Tibial nerve (tissue), 4 donors: ENCODE measurements around the gene TTYH1. TPM values are rescaled to one million over a fixed set of nuclear protein-coding genes. Genes with fewer than 3 reads are reported as not detected.
A peak's percentile ranks its signal among the peaks of the same experiment; 100 is the strongest.
"Not testable (repeated sequence)": the region's sequence is repeated elsewhere in the genome, so short reads cannot be mapped to it uniquely, and the experiment has no call there.

Experiments used
- DNase-seq, 2 donors: peaks; one replicate each; pipeline ENCODE4 v3.0.0-alpha.2; 2019; ENCODE audit warnings: low spot score in 2 of 2
- H3K27ac ChIP-seq, 4 donors: fragments of 200-600 bp; sonication (generic) in 3 of 4; one replicate each; pipeline ENCODE4 v1.5.1; 2017 to 2019; ENCODE audit warnings: mild to moderate bottlenecking in 1 of 4
- H3K27me3 ChIP-seq, 2 donors: fragments of 200-600 bp; sonication (generic) in 1 of 2; one replicate each; pipeline versions ENCODE4 v1.5.1 to v1.6.0; 2017 to 2019
- H3K36me3 ChIP-seq, 3 donors: fragments of 200-600 bp; sonication (generic); one replicate each; pipeline ENCODE4 v1.5.1; 2018 to 2019
- H3K4me1 ChIP-seq, 4 donors: fragments of 200-600 bp; sonication (generic) in 3 of 4; one replicate each; pipeline ENCODE4 v1.5.1; 2017 to 2019
- H3K4me3 ChIP-seq, 4 donors: fragments of 200-600 bp; sonication (generic) in 3 of 4; one replicate each; pipeline ENCODE4 v1.5.1; 2017 to 2019; ENCODE audit warnings: mild to moderate bottlenecking in 1 of 4, moderate library complexity in 1 of 4
- H3K9me3 ChIP-seq, 4 donors: fragments of 200-600 bp; sonication (generic) in 3 of 4; one replicate each; pipeline ENCODE4 v1.5.1; 2017 to 2019
- EP300 ChIP-seq, 2 donors: sonication (generic); formaldehyde crosslinking; IDR thresholded peaks; one replicate each; pipeline ENCODE4 v1.6.1; 2017; ENCODE audit warnings: antibody characterized with exemption in 2 of 2, mild to moderate bottlenecking in 1 of 2
- POLR2A ChIP-seq, 2 donors: fragments of 450-650 bp; IDR thresholded peaks; one replicate each; pipeline ENCODE4 v1.6.1; 2017; ENCODE audit warnings: antibody characterized with exemption in 2 of 2, mild to moderate bottlenecking in 2 of 2, moderate library complexity in 2 of 2
- WGBS, 2 donors: methylation state at CpG; one replicate each; pipeline ENCODE4 v1.1.5; 2018; 5-methylcytosine and 5-hydroxymethylcytosine counted together
- total RNA-seq, 4 donors: library from RNA; depleted of rRNA; stranded (reverse); fragments of >200 nt; gene quantifications; one replicate each; pipeline ENCODE4 v1.1.0, GENCODE V29; 2016
- TF ChIP-seq, protein P1 (sequence below), 5 experiments: fragments of 200-600 bp in 3 of 5; fragments of 450-650 bp in 2 of 5; sonication (generic) in 3 of 5; IDR thresholded peaks; one replicate each; pipeline ENCODE4 v1.5.1; 2016 to 2019; ENCODE audit warnings: antibody characterized with exemption in 5 of 5, mild to moderate bottlenecking in 3 of 5, moderate library complexity in 2 of 5

Gene TTYH1
- total RNA-seq, 4 donors from 2014 or later: 21.0 to 50.0 (median 34.9) TPM

DNA sequence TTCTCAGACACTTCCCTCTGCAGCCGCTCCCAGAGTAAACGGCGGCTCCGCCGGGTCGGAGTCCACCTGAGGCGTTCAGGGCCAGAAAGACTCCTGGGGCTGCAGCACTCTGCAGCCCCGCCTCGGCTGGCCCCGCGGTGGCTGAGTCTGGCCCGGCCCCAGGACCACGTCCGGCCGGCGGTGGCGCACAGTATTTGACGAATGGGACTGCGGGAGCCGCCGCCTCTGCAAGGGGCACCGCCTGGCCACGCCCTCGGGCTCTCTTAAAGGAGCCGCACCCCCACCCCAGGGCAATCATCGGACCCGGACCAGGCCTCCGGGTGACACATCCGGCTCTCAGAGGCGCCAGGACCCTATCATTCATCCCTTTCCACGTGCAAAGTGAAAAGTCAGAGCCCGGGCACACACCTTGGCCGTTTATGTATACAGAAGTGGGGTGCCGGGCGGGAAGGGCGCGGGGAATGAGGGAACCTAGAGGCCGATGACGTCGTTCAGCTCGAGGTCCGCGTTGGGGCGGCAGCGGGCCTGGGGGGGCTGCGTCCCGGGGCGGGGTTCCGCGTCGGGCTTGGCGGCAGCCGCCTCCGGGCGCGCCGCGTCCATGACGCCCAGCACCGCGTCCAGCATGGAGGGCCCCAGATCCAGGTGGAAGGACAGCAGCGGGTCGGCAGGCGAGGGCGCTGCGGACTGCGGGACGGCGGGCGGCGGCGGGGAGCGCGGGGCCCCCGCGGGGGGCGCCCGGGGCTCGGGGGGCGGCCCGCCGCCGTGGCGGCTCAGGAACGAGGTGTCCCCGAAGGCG, 49.6 kb downstream of the TTYH1 start:
- Histone ChIP-seq H3K4me3 (peak overlapping the region; percentile 46 to 73 (median 72)), H3K4me1 (peaks cover 0 to 77% (median 19%) of the 10 kb centered on the region in 4 donors), H3K9me3 (no peaks in the 10 kb centered on the region), H3K27ac (peak overlapping the region; percentile 90 to 96 (median 95)), H3K36me3 (peaks cover 0 to 26% (median 15%) of the 10 kb centered on the region in 3 donors), H3K27me3 (no peaks in the 10 kb centered on the region)
- DNase-seq: peak; percentile 76 to 82
- 13 to 15% methylated on average over 42 to 81 of the region's 87 CpGs for WGBS, 2 donors
- TF ChIP-seq, protein P1, sequence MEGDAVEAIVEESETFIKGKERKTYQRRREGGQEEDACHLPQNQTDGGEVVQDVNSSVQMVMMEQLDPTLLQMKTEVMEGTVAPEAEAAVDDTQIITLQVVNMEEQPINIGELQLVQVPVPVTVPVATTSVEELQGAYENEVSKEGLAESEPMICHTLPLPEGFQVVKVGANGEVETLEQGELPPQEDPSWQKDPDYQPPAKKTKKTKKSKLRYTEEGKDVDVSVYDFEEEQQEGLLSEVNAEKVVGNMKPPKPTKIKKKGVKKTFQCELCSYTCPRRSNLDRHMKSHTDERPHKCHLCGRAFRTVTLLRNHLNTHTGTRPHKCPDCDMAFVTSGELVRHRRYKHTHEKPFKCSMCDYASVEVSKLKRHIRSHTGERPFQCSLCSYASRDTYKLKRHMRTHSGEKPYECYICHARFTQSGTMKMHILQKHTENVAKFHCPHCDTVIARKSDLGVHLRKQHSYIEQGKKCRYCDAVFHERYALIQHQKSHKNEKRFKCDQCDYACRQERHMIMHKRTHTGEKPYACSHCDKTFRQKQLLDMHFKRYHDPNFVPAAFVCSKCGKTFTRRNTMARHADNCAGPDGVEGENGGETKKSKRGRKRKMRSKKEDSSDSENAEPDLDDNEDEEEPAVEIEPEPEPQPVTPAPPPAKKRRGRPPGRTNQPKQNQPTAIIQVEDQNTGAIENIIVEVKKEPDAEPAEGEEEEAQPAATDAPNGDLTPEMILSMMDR (IDR thresholded peaks at IDR 0.05): peak in 2 of 5 experiments; percentile 45 to 51
- TF ChIP-seq EP300 (IDR thresholded peaks at IDR 0.05) (peak; percentile 55 to 81), POLR2A (IDR thresholded peaks at IDR 0.05) (peak; percentile 25 to 50)

DNA sequence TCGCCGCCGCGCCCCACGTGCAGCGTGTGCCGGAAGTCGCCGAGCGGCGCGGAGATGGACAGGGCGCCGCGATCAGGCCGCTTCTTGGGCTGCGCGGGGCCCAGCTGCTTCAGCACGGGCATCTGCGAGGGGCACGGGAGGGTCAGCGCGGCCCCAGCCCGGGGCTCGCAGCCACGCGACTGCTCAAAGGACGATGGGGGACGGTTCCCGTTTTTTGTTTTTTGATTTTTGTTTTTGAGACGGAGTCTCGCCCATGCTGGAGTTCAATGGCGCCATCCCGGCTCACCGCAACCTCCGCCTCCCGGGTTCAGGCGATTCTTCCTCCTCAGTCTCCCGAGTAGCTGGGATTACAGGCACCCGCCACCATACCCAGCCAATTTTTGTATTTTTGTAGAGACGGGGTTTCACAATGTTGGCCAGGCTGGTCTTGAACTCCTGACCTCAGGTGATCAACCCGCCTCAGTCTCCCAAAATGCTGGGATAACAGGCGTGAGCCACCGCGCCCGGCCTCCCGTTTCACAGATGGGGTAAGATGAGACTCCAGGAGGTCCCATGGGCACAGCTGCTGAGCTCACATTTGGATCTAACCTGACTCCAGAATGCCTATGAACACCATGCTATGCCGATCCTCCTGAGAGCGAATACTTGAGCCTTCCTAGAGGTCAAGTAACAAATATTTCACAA, 50.3 kb downstream of the TTYH1 start:
- Histone ChIP-seq H3K36me3 (peaks cover 0 to 18% (median 8%) of the 10 kb centered on the region in 3 donors), H3K4me3 (peak overlapping the region in 2 of 4 donors; percentile 25 to 72), H3K27me3 (no peaks in the 10 kb centered on the region), H3K9me3 (no peaks in the 10 kb centered on the region), H3K4me1 (peaks cover 0 to 77% (median 22%) of the 10 kb centered on the region in 4 donors), H3K27ac (peak overlapping the region in 3 of 4 donors; percentile 71 to 96 (median 96))
- TF ChIP-seq POLR2A (IDR thresholded peaks at IDR 0.05) (no peak), EP300 (IDR thresholded peaks at IDR 0.05) (no peak)
- TF ChIP-seq, protein P1 (IDR thresholded peaks at IDR 0.05): no peak
- WGBS, 2 donors: 75 to 79% methylated on average over 43 to 49 of the region's 49 CpGs
- DNase-seq: no peak

DNA sequence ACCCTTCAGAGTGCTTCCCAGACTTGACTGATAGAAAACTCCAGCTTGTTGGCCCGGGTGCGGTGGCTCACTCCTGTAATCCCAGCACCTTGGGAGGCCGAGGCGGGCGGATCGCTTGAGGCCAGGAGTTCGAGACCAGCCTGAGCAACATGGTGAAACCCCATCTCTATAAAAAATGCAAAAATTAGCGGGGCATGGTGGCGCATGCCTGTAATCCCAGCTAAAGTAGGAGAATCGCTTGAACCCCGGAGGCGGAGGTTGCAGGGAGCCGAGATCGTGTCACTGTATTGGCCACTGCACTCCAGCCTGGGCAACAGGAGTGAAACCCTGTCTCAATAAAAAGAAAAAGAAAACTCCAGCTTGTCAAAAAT, 50.8 kb downstream of the TTYH1 start:
- WGBS, 2 donors: 92 to 94% methylated on average over 14 of the region's 14 CpGs
- H3K4me3 ChIP-seq, DNase-seq, H3K9me3 ChIP-seq, H3K27me3 ChIP-seq: not testable (repeated sequence)
- Histone ChIP-seq H3K36me3 (peaks cover 0 to 13% (median 3%) of the 10 kb centered on the region in 3 donors), H3K4me1 (peaks cover 0 to 77% (median 27%) of the 10 kb centered on the region in 4 donors), H3K27ac (peak overlapping the region in 3 of 4 donors; percentile 31 to 96 (median 71))

DNA sequence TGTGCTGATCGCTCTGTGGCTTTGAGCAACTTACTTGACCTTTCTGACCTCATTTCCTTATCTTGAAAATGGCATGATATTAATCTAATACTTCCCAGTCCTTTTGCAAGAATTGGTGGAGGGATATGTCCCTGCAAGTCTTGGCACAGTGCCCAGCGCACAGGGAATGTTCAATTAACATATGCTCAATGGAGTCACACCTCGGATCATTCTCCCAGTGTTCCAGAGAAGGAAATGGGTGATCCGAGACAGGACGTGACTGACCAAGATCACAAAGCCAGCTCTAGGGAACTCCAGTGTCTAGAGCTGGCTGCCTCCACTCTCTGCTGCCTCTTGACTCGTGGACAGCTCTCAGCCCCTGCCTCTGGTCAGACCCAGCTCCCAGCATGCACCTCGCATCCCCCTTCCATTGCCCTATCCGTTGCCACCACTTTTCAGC, 54.3 kb downstream of the TTYH1 start:
- TF ChIP-seq EP300 (IDR thresholded peaks at IDR 0.05) (no peak), POLR2A (IDR thresholded peaks at IDR 0.05) (no peak)
- TF ChIP-seq, protein P1 (IDR thresholded peaks at IDR 0.05): no peak
- Histone ChIP-seq H3K9me3 (no peaks in the 10 kb centered on the region), H3K36me3 (no peaks in the 10 kb centered on the region), H3K4me3 (no peak overlapping the region), H3K27me3 (peaks cover 0 to 6% of the 10 kb centered on the region in 2 donors), H3K27ac (peak overlapping the region in 3 of 4 donors; percentile 81 to 97 (median 81)), H3K4me1 (peaks cover 0 to 71% (median 23%) of the 10 kb centered on the region in 4 donors)
- no peak for DNase-seq
- WGBS, 2 donors: 39 to 51% methylated on average over 8 of the region's 8 CpGs

DNA sequence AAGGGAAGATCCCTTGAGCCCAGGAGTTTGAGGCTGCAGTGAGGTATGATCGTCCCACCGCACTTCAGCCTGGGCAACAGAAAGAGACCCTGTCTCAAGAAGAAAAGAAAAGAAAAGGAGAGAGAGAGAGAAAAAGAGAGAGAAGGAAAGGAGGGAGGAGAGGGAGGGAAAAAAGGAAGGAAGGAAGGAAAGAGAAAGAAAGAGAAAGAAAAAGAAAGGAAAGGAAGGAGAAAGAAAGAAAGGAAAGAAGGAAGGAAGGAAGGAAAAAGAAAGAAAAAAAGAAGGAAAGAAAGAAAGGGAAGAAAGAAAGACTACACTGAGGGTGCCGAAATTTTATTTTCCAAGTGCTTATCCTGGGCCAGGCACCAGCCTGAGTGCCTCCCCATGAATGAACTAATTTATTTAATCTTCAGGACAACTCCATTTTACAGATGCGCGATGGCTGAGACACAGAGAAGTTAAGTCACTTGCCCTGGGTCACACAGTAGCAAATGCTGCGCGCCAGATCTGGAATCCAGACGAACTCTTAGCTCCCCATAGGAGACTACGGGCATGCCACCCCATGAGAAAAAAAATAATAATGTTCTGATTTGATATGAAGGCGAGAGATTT, 55.1 kb downstream of the TTYH1 start:
- Histone ChIP-seq H3K36me3 (no peaks in the 10 kb centered on the region), H3K27me3 (peaks cover 0 to 6% of the 10 kb centered on the region in 2 donors), H3K4me3 (peak overlapping the region in 2 of 4 donors; percentile 41 to 49), H3K27ac (peak overlapping the region; percentile 55 to 97 (median 81)), H3K9me3 (no peaks in the 10 kb centered on the region), H3K4me1 (peaks cover 0 to 65% (median 23%) of the 10 kb centered on the region in 4 donors)
- DNase-seq: no peak
- WGBS, 2 donors: 47 to 48% methylated on average over 10 of the region's 10 CpGs
- TF ChIP-seq, protein P1 (IDR thresholded peaks at IDR 0.05): no peak
- TF ChIP-seq EP300 (IDR thresholded peaks at IDR 0.05) (no peak), POLR2A (IDR thresholded peaks at IDR 0.05) (no peak)
